CD4-positive, CD25-positive, alpha-beta regulatory T cell (primary cell): ENCODE measurements around the gene EPAS1. TPM values are rescaled to one million over a fixed set of nuclear protein-coding genes. Genes with fewer than 3 reads are reported as not detected.

Source experiments
- ATAC-seq, 2 donors: fragments of 150-1000 bp; cut with Tn5 transposase; one replicate each; pipeline ENCODE4 v1.10.0; 2021; ENCODE audit warnings: low read depth in 2 of 2, moderate number of reproducible peaks in 2 of 2, moderate library complexity in 1 of 2
- DNase-seq, 3 donors: peaks; one replicate each; pipeline versions ENCODE4 v3.0.0 to v3.0.0-alpha.2; 2012 to 2022; ENCODE audit warnings: mixed read lengths in 1 of 3
- H3K27ac ChIP-seq: one replicate; pipeline ENCODE4 v1.7.0; 2013; ENCODE audit warnings: mild to moderate bottlenecking, low read length; ENCODE audit not compliant: insufficient read depth, poor library complexity, severe bottlenecking
- H3K27me3 ChIP-seq: one replicate; pipeline ENCODE4 v1.7.0; 2013; ENCODE audit warnings: low read length; ENCODE audit not compliant: control insufficient read depth, insufficient read depth
- H3K36me3 ChIP-seq: one replicate; pipeline ENCODE4 v1.7.0; 2013; ENCODE audit warnings: mild to moderate bottlenecking, low read length, moderate library complexity; ENCODE audit not compliant: control insufficient read depth, insufficient read depth
- H3K4me1 ChIP-seq: 2 replicates; pipeline ENCODE4 v1.7.0; 2013; ENCODE audit warnings: mild to moderate bottlenecking, low read length; ENCODE audit not compliant: insufficient read depth, control insufficient read depth, poor library complexity, severe bottlenecking
- H3K4me3 ChIP-seq: one replicate; pipeline ENCODE4 v1.7.0; 2013; ENCODE audit warnings: low read depth, mild to moderate bottlenecking, low read length, moderate library complexity
- H3K9me3 ChIP-seq, 2 experiments: 1 replicate in 1 of 2; 2 replicates in 1 of 2; pipeline ENCODE4 v1.7.0; 2013; ENCODE audit warnings: low read length in 2 of 2, mild to moderate bottlenecking in 1 of 2, moderate library complexity in 1 of 2; ENCODE audit not compliant: control insufficient read depth in 2 of 2
- H3K27ac Mint-ChIP-seq, 3 donors: one replicate each; pipeline ENCODE4 v1.8.0; 2020 to 2022; ENCODE audit warnings: mild to moderate bottlenecking in 3 of 3, mixed read lengths in 3 of 3, moderate library complexity in 2 of 3
- H3K27me3 Mint-ChIP-seq: one replicate; pipeline ENCODE4 v1.8.0; 2022; ENCODE audit warnings: mild to moderate bottlenecking, mixed read lengths
- H3K36me3 Mint-ChIP-seq: one replicate; pipeline ENCODE4 v1.8.0; 2020; ENCODE audit warnings: mixed read lengths
- H3K4me1 Mint-ChIP-seq, 4 donors: one replicate each; pipeline ENCODE4 v1.8.0; 2020 to 2022; ENCODE audit warnings: mixed read lengths in 4 of 4, mild to moderate bottlenecking in 1 of 4
- H3K4me3 Mint-ChIP-seq, 4 donors: one replicate each; pipeline ENCODE4 v1.8.0; 2020 to 2022; ENCODE audit warnings: mild to moderate bottlenecking in 4 of 4, mixed read lengths in 4 of 4, moderate library complexity in 3 of 4
- H3K9me3 Mint-ChIP-seq, 7 donors: one replicate each; pipeline ENCODE4 v1.8.0; 2020 to 2022; ENCODE audit warnings: mixed read lengths in 7 of 7, mild to moderate bottlenecking in 3 of 7, moderate library complexity in 2 of 7
- polyA plus RNA-seq, 4 donors: library from polyadenylated mRNA; unstranded; fragments of 300-500 nt; fragmentation: Illumina TruSeq; gene quantifications; one replicate each; pipeline ENCODE4 v1.2.3, GENCODE V29; 2021
- total RNA-seq: library from RNA; stranded (reverse); gene quantifications from one replicate; pipeline ENCODE4 v1.2.3, GENCODE V29; 2022

The EPAS1 gene
- total and polyA plus RNA-seq, 5 donors from 2014 or later, result 0.22 to 4.4 (median 0.31) TPM; not detected in 2

GRCh38 chr2:46339676-46340459 is 42.7 kb downstream of the EPAS1 start:
- no peaks in the 10 kb centered on the region for H3K36me3 Mint-ChIP-seq

GRCh38 chr2:46340740-46341420 is 43.7 kb downstream of the EPAS1 start:
- Mint-ChIP-seq H3K4me1 (peaks cover 0 to 8% (median 4%) of the 10 kb centered on the region in 4 donors), H3K27ac (peak overlapping the region in 1 of 3 donors; percentile 79), H3K27me3 (peaks cover 6% of the 10 kb centered on the region), H3K4me3 (no peak overlapping the region), H3K36me3 (no peaks in the 10 kb centered on the region), H3K9me3 (no peaks in the 10 kb centered on the region)
- no peaks in the 10 kb centered on the region for H3K4me1 ChIP-seq
- no peaks in the 10 kb centered on the region for H3K36me3 ChIP-seq
- ATAC-seq, result no peak
- no peaks in the 10 kb centered on the region for H3K9me3 ChIP-seq
- H3K4me3 ChIP-seq, result no peak overlapping the region
- H3K27me3 ChIP-seq, result no peaks in the 10 kb centered on the region
- no peak overlapping the region for H3K27ac ChIP-seq
- DNase-seq, result no peak

More at GRCh38 chr2:46339676-46340459, 42.7 kb downstream of the EPAS1 start:
- H3K4me1 Mint-ChIP-seq, result peaks cover 0 to 10% (median 4%) of the 10 kb centered on the region in 4 donors
- H3K36me3 ChIP-seq, result no peaks in the 10 kb centered on the region
- no peak overlapping the region for H3K4me3 Mint-ChIP-seq
- DNase-seq (no peak), ATAC-seq (no peak)
- no peaks in the 10 kb centered on the region for H3K9me3 Mint-ChIP-seq
- no peaks in the 10 kb centered on the region for H3K27me3 ChIP-seq
- H3K4me3 ChIP-seq, result no peak overlapping the region
- no peak overlapping the region for H3K27ac Mint-ChIP-seq
- no peaks in the 10 kb centered on the region for H3K9me3 ChIP-seq
- no peak overlapping the region for H3K27ac ChIP-seq
- peaks cover 9% of the 10 kb centered on the region for H3K27me3 Mint-ChIP-seq
- no peaks in the 10 kb centered on the region for H3K4me1 ChIP-seq

GRCh38 chr2:46342566-46343315 is 45.5 kb downstream of the EPAS1 start:
- Histone ChIP-seq H3K27ac (no peak overlapping the region), H3K9me3 (no peaks in the 10 kb centered on the region), H3K4me1 (no peaks in the 10 kb centered on the region), H3K4me3 (no peak overlapping the region), H3K36me3 (no peaks in the 10 kb centered on the region), H3K27me3 (no peaks in the 10 kb centered on the region)
- no peak overlapping the region for H3K4me3 Mint-ChIP-seq
- H3K36me3 Mint-ChIP-seq, result no peaks in the 10 kb centered on the region
- H3K9me3 Mint-ChIP-seq, result no peaks in the 10 kb centered on the region
- peaks cover 0 to 7% (median 3%) of the 10 kb centered on the region in 4 donors for H3K4me1 Mint-ChIP-seq
- H3K27ac Mint-ChIP-seq, result peak overlapping the region in 1 of 3 donors; percentile 2
- H3K27me3 Mint-ChIP-seq, result peaks cover 6% of the 10 kb centered on the region
- ATAC-seq, result no peak
- DNase-seq, result no peak

GRCh38 chr2:46344706-46345105 is 47.5 kb downstream of the EPAS1 start:
- Mint-ChIP-seq H3K36me3 (no peaks in the 10 kb centered on the region), H3K27me3 (peaks cover 6% of the 10 kb centered on the region), H3K9me3 (peaks cover 0 to 2% (median 0%) of the 10 kb centered on the region in 7 donors), H3K27ac (no peak overlapping the region), H3K4me1 (peaks cover 0 to 14% (median 7%) of the 10 kb centered on the region in 4 donors), H3K4me3 (no peak overlapping the region)
- H3K27ac ChIP-seq, result no peak overlapping the region
- no peaks in the 10 kb centered on the region for H3K9me3 ChIP-seq
- no peaks in the 10 kb centered on the region for H3K36me3 ChIP-seq
- no peak for ATAC-seq
- peaks cover under 1% of the 10 kb centered on the region for H3K4me1 ChIP-seq
- DNase-seq, result no peak
- H3K27me3 ChIP-seq, result no peaks in the 10 kb centered on the region
- no peak overlapping the region for H3K4me3 ChIP-seq

GRCh38 chr2:46345775-46346174 is 48.6 kb downstream of the EPAS1 start:
- ATAC-seq (no peak), DNase-seq (no peak)
- Histone ChIP-seq H3K36me3 (no peaks in the 10 kb centered on the region), H3K27me3 (no peaks in the 10 kb centered on the region), H3K4me1 (peaks cover 12% of the 10 kb centered on the region), H3K4me3 (no peak overlapping the region), H3K27ac (no peak overlapping the region), H3K9me3 (no peaks in the 10 kb centered on the region)
- peaks cover 6% of the 10 kb centered on the region for H3K27me3 Mint-ChIP-seq
- H3K36me3 Mint-ChIP-seq, result no peaks in the 10 kb centered on the region
- peaks cover 0 to 23% (median 14%) of the 10 kb centered on the region in 4 donors for H3K4me1 Mint-ChIP-seq
- no peak overlapping the region for H3K4me3 Mint-ChIP-seq
- H3K9me3 Mint-ChIP-seq, result peaks cover 0 to 2% (median 0%) of the 10 kb centered on the region in 7 donors
- H3K27ac Mint-ChIP-seq, result no peak overlapping the region

GRCh38 chr2:46346719-46347118 is 49.5 kb downstream of the EPAS1 start:
- peaks cover 6% of the 10 kb centered on the region for H3K27me3 Mint-ChIP-seq
- no peak overlapping the region for H3K4me3 ChIP-seq
- H3K4me1 Mint-ChIP-seq, result peaks cover 2 to 33% (median 22%) of the 10 kb centered on the region in 4 donors
- no peaks in the 10 kb centered on the region for H3K27me3 ChIP-seq
- no peak overlapping the region for H3K27ac ChIP-seq
- H3K36me3 ChIP-seq, result no peaks in the 10 kb centered on the region
- no peaks in the 10 kb centered on the region for H3K36me3 Mint-ChIP-seq
- H3K4me3 Mint-ChIP-seq, result no peak overlapping the region
- H3K9me3 ChIP-seq, result no peaks in the 10 kb centered on the region
- DNase-seq (no peak), ATAC-seq (no peak)
- H3K27ac Mint-ChIP-seq, result no peak overlapping the region
- H3K9me3 Mint-ChIP-seq, result peaks cover 0 to 2% (median 0%) of the 10 kb centered on the region in 7 donors
- H3K4me1 ChIP-seq, result peaks cover 21% of the 10 kb centered on the region

GRCh38 chr2:46347648-46348280 is 50.6 kb downstream of the EPAS1 start:
- H3K4me1 ChIP-seq, result peaks cover 32% of the 10 kb centered on the region
- H3K4me1 Mint-ChIP-seq, result peaks cover 9 to 43% (median 30%) of the 10 kb centered on the region in 4 donors
- DNase-seq (no peak), ATAC-seq (no peak)
- no peaks in the 10 kb centered on the region for H3K36me3 ChIP-seq
- H3K4me3 Mint-ChIP-seq, result no peak overlapping the region
- peaks cover 0 to 2% (median 0%) of the 10 kb centered on the region in 7 donors for H3K9me3 Mint-ChIP-seq
- H3K9me3 ChIP-seq, result no peaks in the 10 kb centered on the region
- no peaks in the 10 kb centered on the region for H3K36me3 Mint-ChIP-seq
- no peaks in the 10 kb centered on the region for H3K27me3 ChIP-seq
- no peak overlapping the region for H3K27ac ChIP-seq
- peaks cover 6% of the 10 kb centered on the region for H3K27me3 Mint-ChIP-seq
- peak overlapping the region in 1 of 3 donors; percentile 55 for H3K27ac Mint-ChIP-seq
- H3K4me3 ChIP-seq, result no peak overlapping the region
